ENCODE results near the gene MAPK7.

- TF ChIP-seq CTCF (IDR thresholded peaks at IDR 0.05) (no peak), POLR2A (IDR thresholded peaks at IDR 0.05) (no peak), EP300 (IDR thresholded peaks at IDR 0.05; ENCODE audit: low read depth) (no peak), POLR2AphosphoS5 (IDR thresholded peaks at IDR 0.05) (peak; percentile 57 to 85 (median 76))
Measured at GRCh38 chr17:19384723-19385391, 6.6 kb downstream of the MAPK7 start.

All from transverse colon (tissue), 4 donors.